Middle frontal gyrus (tissue), 1 donor: Measurements from ENCODE around the gene NDUFC1.
A peak's percentile ranks its signal among the peaks of the same experiment; 100 is the strongest.
"Not testable (repeated sequence)": the region's sequence is repeated elsewhere in the genome, so short reads cannot be mapped to it uniquely, and the experiment has no call there.

ENCODE experiments used
- DNase-seq: peaks from one replicate; pipeline ENCODE4 v3.0.0-alpha.2; 2015; ENCODE audit warnings: low spot score; ENCODE audit errors: extremely low spot score

Gene NDUFC1

DNA sequence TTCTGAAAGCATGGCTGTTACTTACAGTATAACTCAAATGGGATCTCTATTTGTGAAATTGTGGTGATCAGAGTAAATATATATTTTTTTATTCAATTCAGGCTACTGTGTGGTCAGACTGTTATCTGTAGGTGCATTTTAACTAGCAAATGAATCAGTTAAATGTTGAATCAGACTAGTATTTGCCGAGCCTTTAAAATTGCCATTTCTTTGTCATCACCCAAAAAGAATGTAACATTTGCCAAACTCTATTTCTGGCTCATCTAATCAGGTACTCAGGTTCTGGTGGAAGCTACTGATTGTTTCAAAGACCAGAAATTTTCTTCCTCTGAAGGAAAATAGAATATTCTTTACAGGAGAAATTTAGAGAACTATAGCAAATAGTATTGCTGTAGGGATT is 2.7 kb downstream of the NDUFC1 start:
- DNase-seq: no peak

DNA sequence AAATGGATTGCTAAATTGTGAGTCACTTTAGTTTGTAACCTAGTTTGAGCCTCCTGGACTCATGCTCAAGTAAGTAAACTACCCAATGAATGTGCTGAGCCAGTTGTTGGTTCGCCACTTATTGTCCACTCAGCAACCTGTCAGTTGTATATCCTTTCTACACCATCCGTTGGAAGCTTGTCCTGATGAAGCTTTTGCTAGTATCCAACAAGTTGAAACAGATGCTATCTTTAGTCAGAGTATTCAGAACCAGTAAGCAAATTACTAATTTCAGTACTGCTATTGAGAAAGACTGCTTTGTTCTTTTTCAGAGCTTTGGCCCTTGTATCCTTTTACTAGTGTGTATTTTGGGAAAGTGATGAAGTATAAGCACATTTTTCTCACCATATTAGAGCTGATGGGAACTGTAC is 5.3 kb downstream of the NDUFC1 start:
- no peak for DNase-seq

DNA sequence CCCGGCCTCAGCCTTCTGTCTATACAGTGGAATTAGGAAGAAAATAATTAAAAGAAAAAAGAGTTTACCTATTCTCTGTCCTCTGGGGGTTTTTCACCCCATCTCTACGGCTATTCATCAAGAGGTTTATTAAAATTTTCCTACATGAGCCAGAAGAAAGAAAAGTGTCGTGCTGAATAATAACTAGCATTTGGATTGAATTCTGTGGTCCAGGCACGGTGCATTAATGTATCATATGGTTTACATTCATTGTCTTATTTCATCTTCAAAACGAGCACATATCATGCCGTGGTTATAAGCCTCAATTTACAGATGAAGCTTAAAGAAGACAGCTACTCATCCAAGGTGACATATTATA is 6.4 kb downstream of the NDUFC1 start:
- DNase-seq: no peak

DNA sequence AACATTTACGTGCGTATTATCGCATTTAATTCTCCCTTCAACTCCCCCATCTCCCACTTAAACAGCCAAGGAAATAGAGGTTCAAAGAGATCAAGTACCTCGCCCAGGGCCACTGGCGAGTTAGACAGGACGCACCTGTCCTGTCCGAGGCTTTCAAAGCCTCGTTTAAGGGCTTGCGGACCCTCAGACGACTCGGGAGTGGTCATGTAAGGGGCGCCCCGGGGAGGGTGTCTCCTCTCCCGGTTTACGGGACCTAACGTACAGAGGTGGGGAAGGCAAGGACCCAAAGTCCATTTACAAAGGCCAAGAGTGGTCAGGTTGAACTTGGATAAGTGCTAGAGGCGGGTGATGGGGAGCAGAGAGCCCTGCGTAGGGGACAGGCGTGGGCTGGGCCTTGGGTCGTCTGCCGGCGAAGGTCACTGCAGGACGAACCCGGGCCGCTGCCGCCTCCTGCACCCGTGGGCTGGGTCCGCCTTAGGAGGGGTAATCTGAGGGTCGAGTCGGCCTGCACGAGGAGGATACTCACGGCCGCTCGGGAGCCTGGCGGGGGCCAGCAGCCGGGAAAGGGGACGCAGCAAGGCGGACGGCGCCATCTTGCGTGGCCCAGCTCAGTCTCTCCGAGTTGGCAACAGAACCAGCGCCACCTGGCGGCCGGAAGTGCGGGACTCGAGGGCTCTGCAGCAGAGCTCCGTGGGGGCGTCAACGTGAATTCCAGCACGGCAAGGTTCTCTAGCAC is 6.9 kb downstream of the NDUFC1 start:
- peak; percentile 96 for DNase-seq

DNA sequence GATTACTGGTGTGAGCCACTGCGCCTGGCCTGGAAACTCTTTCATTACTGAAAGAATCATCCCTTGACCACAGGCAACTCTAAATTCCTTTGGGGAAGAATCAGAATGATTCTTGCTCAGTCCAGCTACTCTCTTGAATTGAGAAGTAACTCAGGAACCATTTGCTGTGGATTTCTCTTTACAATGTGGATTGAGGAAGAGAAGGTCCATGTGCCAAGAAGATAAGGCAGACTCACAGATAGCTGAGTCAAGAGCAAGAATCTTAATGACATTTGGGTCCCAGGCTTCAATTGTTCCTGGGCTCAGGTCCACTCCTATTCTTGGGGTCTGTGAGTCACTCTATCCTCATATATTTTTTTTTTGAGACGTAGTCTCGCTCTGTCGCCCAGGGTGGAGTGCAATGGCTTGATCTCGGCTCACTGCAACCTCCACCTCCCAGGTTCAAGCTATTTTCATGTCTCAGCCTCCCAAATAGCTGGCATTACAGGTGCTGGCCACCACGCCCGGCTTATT is 16.0 kb downstream of the NDUFC1 start:
- DNase-seq: no peak

DNA sequence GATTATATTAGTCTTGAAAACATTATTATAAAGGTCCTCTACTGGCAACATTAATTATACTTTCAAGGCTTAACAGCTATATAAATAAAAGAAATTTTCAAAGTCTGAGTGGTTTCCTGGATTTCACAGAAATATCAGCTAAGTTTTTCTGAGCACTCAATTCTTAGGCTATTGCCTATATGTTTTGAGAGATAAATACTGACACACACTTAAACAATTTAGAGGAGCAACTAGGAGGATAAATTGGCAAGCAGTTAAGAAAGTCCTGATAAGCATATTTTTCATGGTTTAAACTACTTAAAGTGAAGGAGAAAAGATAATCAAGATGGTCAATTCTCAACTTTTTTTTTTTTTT is 19.6 kb downstream of the NDUFC1 start:
- no peak for DNase-seq

DNA sequence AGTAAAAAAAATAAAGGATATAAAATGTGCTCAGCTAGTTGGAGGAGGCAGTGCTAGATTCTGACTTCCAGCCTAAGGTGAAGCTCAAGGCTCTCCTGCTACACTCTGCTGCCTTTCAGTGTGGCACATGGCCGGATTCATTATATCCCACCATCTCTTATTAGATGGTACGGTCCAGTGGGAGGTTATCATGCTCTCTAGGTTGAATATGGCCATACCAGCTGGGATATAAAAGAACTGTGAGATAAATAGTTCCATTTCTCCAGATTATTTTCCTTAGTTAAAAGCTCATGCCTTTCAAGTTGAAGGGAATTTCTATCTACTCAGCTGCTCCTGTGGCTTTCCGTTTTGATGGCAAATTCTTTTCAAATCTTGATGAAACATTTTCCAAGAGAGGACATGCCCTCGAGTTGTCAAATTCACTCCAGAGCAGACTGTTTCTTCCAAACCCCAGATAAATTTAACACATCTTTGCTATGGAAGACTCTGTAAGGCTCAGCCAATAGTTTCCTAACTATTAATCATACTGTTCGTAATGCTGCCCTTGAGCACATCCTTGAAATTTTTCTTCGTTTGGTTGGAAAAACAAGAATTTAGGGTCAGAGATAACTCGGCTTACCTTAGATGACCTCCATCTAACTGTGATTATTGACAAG is 20.1 kb downstream of the NDUFC1 start:
- DNase-seq: no peak

DNA sequence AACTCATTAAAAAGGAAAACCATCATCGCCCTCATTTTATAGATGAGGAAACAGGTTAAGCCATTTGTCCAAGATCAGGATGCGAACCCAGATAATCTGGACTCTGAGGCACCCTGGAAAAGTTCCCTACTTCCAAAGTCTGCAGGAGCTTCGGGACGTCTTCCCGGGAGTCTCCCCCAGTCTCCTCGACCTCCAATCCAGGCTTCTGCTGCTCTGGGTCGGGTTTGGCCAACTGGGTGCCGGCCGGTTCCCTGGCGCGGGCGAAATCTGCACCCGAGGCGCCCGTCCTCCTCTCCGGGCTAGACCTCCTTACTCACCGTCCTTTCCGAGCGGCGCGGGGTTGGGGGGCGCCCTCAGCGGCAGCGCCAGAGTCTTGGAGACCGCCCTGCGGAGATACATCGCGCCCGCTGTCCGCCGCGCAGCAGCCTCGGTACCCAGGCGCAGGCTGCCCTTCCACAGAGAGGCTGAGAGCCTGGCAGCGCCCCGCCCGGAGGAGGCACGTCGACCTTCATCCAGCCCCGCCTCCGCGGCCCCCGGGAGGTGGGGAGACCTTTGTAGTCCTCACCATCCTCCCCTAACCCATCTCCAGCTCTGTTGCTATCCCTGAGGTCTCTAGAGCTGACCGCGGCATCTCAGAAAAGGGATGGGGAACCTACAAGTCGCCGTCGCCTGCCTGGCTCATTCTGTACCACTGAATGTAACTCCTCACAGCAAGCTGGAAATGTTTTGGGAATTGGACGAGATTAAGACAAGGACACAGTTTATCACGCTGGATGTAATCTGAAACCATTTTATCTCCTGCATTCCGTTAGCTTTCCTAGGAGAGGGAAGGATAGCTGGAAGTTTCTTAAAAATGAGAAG is 22.3 kb downstream of the NDUFC1 start, which contains the start of gene MGARP:
Gene MGARP, minus strand, starts transcription at position 466 of the 861 bp plus-strand sequence. Its CDS starts 67 bp downstream, at position 399.
- no peak for DNase-seq

DNA sequence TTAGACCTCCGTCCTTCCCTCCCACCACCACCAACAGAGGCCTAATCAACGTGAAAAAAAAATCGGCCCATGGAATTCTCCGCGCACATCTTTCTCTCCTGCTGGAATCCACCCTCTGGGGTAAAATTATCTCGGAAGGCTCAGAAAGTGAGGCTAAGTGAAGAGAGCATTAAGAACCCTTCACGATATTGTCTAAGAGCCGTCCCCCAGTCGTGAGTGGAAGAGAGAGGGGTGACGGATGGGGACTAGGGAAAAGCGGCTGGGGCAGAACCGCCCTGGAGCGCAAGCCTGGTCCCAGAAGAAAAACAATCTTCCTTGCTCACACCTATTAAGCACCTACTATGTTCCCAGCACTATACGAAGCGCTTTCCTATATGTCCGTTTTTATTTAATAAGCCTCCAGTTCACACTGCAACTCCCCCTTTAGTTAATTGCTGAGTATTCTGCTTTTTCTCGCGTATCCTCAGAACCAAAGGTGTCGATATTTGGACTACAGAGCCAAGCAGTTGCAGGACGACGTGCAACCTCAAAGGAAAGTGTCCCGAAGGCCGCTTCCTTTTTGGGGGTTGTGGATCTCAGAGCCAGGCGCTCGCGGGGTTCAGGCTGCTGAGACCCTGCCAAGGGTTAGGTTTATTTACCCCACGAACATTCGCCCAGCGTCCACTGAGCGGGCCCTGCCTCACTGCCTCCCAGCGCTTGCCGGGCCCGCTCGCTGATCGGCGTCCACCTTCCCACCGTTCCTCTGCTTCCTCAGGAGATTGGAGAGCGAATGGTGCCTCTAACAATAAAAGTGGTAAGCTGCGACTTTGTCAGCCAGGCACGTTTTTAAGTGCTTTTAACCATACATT is 23.1 kb downstream of the NDUFC1 start:
- DNase-seq: no peak

DNA sequence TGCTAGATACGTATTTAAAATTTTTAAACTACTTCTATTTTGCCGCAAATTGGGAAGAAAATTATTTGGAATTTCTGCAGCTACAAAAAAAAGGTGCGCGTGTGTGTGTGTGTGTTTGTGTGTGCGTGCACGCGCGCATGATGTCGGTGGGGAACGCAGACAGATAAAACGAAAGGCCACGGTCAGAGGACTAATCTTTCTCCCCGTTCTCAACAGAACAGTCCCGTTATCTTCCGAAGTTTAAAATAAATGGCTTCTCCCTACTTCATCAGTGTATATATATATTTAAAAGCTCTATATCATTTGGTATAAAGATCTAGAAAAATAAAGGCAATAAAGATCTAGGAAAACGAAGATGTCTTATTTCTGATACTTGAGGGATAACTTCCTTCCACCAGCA is 23.8 kb downstream of the NDUFC1 start:
- DNase-seq: no peak

DNA sequence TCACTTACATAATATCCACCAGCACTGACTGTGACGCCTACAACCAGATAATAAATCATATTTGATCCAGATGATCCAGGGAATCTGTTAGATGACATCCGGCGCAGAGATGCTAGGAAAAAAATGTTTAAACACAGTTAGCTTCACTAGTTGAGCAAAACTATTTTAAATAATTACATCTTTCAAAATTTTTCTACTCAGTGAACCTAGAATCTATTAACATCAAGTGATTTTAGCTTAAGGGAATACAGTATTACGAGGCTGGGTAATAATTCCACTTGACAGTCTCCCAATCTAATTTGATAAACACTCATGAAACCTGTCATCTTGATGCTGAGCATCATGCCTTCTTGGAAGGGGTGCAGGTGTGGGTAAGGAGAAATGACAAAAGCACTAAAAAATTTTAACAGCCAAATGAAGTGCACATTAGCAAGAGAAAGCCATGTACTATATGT is 27.0 kb downstream of the NDUFC1 start:
- DNase-seq: no peak

DNA sequence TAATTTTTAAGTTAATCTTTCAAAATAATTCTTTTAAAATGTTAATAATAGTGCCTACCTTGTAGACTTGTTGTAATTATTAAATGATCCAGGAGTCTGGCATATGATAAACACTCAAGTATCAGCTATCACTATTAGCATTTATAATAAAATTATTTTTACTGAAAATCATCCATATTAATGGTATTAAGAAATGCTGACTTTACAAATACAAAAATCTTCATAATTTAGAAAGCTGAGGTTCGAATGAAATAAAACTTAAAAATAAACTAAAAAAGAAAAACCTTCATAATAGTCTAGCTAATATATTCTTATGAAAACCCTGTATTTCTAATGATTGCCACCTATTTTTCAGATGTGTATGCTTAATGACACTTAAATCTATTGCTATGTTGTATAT is 27.5 kb downstream of the NDUFC1 start:
- no peak for DNase-seq

DNA sequence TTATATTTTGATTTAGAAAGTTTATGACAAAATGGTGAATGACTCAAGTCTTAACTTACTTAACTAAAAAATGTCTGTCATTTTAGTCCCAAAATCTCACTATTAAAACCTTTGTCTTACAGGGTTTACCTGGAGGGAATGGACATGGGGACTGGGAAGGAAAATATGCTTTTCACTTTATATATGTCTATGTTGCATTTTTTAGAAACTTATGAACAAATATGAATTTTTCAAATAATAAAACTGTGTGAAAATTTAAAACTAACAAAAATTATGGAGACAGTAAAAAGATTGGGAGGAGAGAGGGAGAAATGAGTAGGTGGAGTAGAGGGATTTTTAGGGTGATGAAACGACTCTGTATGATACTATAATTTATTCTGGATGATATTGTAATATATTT is 28.4 kb downstream of the NDUFC1 start:
- DNase-seq: no peak

DNA sequence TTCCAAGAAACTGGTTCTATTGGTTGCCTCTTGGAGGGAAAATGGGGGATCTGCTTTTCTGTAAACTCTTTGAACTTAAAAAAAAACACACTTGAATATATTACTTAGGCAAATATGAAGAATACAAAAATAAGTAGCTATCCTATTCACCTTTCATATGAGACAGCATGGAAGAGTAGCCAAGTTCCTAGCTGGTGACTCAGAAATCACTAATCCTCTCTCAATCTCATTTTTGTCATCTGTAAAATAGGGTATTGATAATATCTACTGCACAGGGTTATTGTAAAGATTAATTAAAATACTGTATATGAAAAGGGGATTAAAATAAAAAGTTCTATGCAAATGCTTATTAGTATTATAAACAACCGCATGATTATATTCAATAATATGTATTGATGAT is 35.0 kb downstream of the NDUFC1 start:
- no peak for DNase-seq

DNA sequence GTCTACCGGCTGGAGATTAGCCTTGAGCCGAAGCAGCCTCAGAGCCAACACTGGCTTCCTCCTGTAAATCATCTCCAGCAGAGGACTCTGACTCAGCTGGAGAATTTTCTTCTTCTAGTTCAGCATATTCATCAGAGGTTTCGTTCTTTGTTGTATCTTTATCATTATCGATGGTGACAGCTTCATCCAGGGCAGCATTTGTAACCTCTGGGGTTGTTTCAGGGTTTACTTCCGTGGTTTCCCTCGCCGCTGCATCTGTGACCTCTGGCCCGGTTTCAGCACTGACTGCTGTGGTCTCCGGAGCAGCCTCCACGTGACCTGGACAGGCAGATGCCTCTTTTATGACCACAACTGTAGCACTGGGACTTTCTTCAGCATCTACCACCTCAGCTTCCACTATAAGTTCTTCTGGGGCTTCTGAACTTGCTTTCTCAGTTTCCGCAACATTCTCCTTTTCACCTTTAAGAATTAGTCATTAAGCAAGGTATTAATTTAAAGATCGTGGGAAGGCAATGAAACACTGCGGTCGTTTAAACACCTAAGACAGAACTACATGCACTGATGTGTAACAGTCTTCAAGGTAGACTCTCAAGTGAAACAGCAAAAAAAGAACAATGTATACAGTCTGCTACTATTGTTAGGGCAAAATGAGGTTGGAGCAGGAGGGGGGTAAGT is 35.6 kb downstream of the NDUFC1 start:
- DNase-seq: no peak

DNA sequence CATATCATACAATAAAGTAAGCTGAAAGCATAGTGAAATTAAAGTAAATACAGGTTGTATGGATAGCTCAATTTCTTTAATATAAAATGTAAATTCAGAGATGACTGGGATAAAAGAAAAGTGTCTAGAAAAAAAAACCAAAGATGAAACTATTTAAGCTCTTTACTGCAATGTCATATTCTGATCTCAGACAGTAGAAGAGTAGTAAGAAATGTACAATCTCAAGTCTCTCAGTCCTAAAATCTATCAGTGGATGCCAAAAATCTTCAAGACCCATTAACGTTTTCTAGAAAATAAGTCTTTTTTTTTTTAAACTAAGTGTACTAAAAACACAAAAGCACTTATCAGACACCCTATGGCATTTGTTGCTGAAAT is 36.1 kb downstream of the NDUFC1 start:
- no peak for DNase-seq

DNA sequence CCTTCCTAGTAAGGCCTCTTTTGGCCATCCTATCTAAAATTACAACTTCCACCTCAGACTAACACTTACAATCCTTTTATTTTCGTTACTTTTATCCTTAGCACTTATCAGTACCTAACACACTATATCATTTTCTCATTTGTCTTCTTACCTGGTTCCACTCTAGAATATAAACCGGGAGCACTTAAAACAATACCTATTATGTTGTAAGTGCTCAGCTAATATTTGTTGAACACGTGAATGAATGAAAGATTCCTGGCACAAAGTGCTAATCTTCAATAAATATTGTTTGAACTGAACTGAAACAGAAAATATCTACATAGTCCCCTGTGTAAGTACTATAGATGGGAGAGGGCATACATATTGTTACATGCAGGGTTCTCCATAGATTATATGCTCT is 36.6 kb downstream of the NDUFC1 start:
- no peak for DNase-seq

DNA sequence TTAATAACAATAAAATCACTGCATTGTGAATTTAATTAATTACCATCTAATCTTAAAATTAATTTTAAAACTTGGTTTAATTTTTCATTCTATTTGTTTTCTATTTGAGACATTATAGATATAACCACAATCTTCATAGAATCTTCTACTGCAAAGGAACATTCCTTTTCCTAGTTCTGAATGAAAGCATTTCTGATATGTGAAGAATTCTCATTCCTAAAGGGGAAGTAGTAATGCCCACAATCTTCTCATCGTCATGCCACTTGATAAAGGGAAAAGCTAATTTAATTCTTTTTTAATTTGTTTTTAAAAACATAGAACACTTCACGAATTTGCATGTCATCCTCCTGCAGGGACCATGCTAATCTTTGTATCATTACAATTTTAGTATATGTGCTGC is 45.9 kb downstream of the NDUFC1 start:
- no peak for DNase-seq

DNA sequence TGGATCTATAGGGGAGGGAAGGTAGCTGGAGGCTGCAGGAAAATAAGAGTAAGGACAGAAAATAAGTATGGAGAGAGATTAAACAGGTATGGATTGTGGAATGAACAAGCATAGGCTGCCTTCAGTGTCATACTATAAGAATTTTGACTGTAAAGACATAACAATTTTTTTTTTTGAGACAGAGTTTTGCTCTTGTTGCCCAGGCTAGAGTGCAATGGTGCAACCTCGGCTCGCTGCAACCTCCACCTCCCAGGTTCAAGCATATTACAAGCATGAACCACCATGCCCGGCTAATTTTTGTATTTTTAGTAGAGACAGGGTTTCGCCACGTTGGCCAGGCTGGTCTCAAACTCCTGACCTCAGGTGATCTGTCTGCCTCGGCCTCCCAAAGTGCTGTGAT is 46.7 kb downstream of the NDUFC1 start:
- DNase-seq: not testable (repeated sequence)

DNA sequence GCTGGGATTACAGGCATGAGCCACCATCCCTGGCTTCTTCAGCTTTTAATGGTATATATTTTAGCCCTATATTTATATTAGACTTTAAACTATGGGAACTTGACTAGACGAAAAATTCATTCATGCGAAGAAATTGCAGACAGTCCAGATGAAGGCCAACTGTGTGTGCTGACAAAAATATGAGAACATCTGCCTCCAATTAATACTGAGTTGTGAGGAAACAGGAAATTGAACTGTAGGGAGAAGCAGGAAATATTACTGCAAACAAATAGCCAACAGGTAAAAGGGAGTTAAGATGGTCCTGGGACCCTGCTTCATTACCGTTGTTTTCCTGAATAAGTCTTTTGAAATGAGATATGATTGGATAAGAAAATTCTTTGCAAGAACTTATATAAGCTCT is 48.6 kb downstream of the NDUFC1 start:
- no peak for DNase-seq

DNA sequence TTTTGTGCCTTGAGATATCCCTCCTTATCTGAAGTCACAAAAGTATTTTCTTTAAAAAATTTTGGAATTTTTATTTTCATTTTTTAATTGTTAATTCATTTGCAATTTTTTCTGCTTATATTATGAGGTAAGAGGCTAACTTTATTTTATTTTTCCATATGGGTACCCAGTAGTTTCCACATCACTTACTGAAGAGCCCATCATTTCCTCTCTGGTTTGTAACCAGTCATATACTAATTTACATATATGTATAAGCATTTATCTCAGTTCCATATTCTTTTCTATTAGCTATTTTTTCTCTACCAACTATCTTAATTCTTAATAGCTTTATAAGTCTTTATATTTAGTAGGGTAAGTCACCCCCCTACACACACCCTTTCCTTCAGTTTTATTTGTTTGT is 49.2 kb downstream of the NDUFC1 start:
- no peak for DNase-seq
